ENCODE measurements around the gene PRKCH. TPM values are rescaled to one million over a fixed set of nuclear protein-coding genes. Genes with fewer than 3 reads are reported as not detected.

The PRKCH gene
- total RNA-seq, 1 experiment from 2014 or later, result 5.2 TPM

GRCh38 chr14:61434311-61434710, 112.9 kb downstream of the PRKCH start:
- H3K36me3 Mint-ChIP-seq (ENCODE audit: insufficient read depth in 1 of 3, low read depth in 3 of 3), result peaks cover 0 to 7% (median 2%) of the 10 kb centered on the region in 3 experiments; a peak in 1 of 7 replicates
- Histone ChIP-seq H2BK12ac (ENCODE audit: insufficient read length, low read depth, low read length) (no peak overlapping the region), H2AFZ (ENCODE audit: low read length) (no peak overlapping the region), H2BK20ac (ENCODE audit: low read depth, low read length, poor library complexity, severe bottlenecking) (no peak overlapping the region), H3K4me2 (ENCODE audit: insufficient read depth, insufficient read length, low read length) (no peak overlapping the region), H4K8ac (replicated peaks; ENCODE audit: insufficient read length, low read depth, low read length) (no peak overlapping the region), H2BK15ac (ENCODE audit: low read depth, low read length) (no peak overlapping the region), H3K79me2 (ENCODE audit: insufficient read depth, low read length) (no peaks in the 10 kb centered on the region; the same call in 1 of the 2 replicates), H3K9me3 (ENCODE audit: control insufficient read depth, low read depth, low read length) (no peaks in the 10 kb centered on the region), H3K23me2 (ENCODE audit: insufficient read length, low read depth, low read length, poor library complexity, severe bottlenecking) (no peaks in the 10 kb centered on the region), H2BK5ac (ENCODE audit: insufficient read length, low read length) (no peak overlapping the region), H3K4me1 (ENCODE audit: insufficient read depth, low read length) (peaks cover 4% of the 10 kb centered on the region; the same call in 1 of the 2 replicates), H3K18ac (ENCODE audit: insufficient read length, low read depth, low read length) (no peak overlapping the region), H3K9ac (ENCODE audit: extremely low read depth, insufficient read length, low read length) (no peak overlapping the region), H3K79me1 (ENCODE audit: insufficient read depth, low read depth, low read length, poor library complexity, severe bottlenecking) (no peaks in the 10 kb centered on the region), H3K27ac (ENCODE audit: insufficient read length, low read depth, low read length) (no peak overlapping the region), H2BK120ac (ENCODE audit: low read depth, low read length, poor library complexity, severe bottlenecking) (no peak overlapping the region), H4K20me1 (ENCODE audit: control insufficient read depth, insufficient read depth, insufficient read length) (no peaks in the 10 kb centered on the region), H4K91ac (ENCODE audit: insufficient read length, low read depth, low read length) (no peak overlapping the region), H3K14ac (ENCODE audit: insufficient read depth, low read length) (no peak overlapping the region), H4K5ac (ENCODE audit: insufficient read length, low read depth, low read length) (no peak overlapping the region), H3K4ac (ENCODE audit: low read depth, low read length) (no peak overlapping the region), H3K56ac (ENCODE audit: insufficient read length, low read depth, low read length) (no peak overlapping the region), H3K23ac (ENCODE audit: insufficient read length, low read depth, low read length) (no peak overlapping the region), H3K27me3 (ENCODE audit: insufficient read depth, low read length) (no peaks in the 10 kb centered on the region), H2AK5ac (ENCODE audit: insufficient read length, low read length) (no peak overlapping the region), H3T11ph (ENCODE audit: low read length) (no peak overlapping the region)
- WGBS (ENCODE audit: extremely low coverage, insufficient read length, low lambda C conversion rate), result no CpG with 5 or more reads among the region's 3 CpGs
- DNase-seq, result no peak
- H3K4me3 Mint-ChIP-seq, result no peak overlapping the region
- no peaks in the 10 kb centered on the region; the same call in 1 of the 2 replicates for H3K27me3 Mint-ChIP-seq (ENCODE audit: low read depth)
- H3K9me3 Mint-ChIP-seq, result peaks cover 6 to 7% of the 10 kb centered on the region in 2 experiments; a peak in 3 of 5 replicates
- TF ChIP-seq CTCF (conservative IDR thresholded peaks at IDR 0.05), result no peak
- H3K27ac Mint-ChIP-seq, result no peak overlapping the region
- peaks cover 17 to 18% of the 10 kb centered on the region in 2 experiments for H3K4me1 Mint-ChIP-seq
